HepG2 (cell line): ENCODE data around the gene B3GALNT1. TPM values are rescaled to one million over a fixed set of nuclear protein-coding genes. Genes with fewer than 3 reads are reported as not detected.

Experiments
- ATAC-seq: fragments of 200-7000 bp; cut with Tn5 transposase; 3 replicates; pipeline ENCODE4 v1.9.1; 2020; ENCODE audit warnings: mild to moderate bottlenecking, moderate library complexity
- BruUV-seq: library from RNA; stranded (reverse); fragments of 400-500 nt; replicated peaks from 2 replicates; lab custom pipeline; 2021; lab: Mats Ljungman, UMichigan
- CTCF ChIA-PET: fragments of 300-600 bp; formaldehyde crosslinking; extraction: SDS; loops from one replicate; lab custom pipeline; 2021; ENCODE audit warnings: low total read pairs, inconsistent platforms, low intra/inter-chr PET ratio; lab: Yijun Ruan, JAX
- POLR2A ChIA-PET: fragments of 350-600 bp; sonication (Branson Sonifier 250); formaldehyde crosslinking; loops from one replicate; lab custom pipeline; 2020; ENCODE audit warnings: antibody characterized with exemption, inconsistent platforms; lab: Yijun Ruan, JAX
- DNase-seq: peaks from one replicate; pipeline ENCODE4 v3.0.0-alpha.2; 2015; ENCODE audit warnings: low spot score
- FAIRE-seq: peaks from 3 replicates; lab custom pipeline; 2011; peaks lifted over from hg19 to GRCh38; lab: Jason Lieb, UNC
- H2AFZ ChIP-seq: one replicate; pipeline ENCODE4 v1.6.1; 2011; ENCODE audit warnings: low read length, inconsistent platforms
- H3K27ac ChIP-seq: fragments of 300-600 bp; 3 replicates; pipeline ENCODE4 v1.8.0; 2011; ENCODE audit warnings: mixed run types, mild to moderate bottlenecking, mixed read lengths, low read length, inconsistent platforms; ENCODE audit not compliant: insufficient read depth; ENCODE audit errors: extremely low read length
- H3K27me3 ChIP-seq, 2 experiments: fragments of 200-600 bp in 1 of 2; 2 replicates in 1 of 2; 3 replicates in 1 of 2; pipeline versions ENCODE4 v1.6.0 to v1.8.0; 2011; ENCODE audit warnings: low read length in 2 of 2, mild to moderate bottlenecking in 2 of 2, moderate library complexity in 2 of 2, inconsistent platforms in 1 of 2; ENCODE audit not compliant: insufficient read depth in 2 of 2, control insufficient read depth in 1 of 2
- H3K36me3 ChIP-seq, 2 experiments: fragments of 200-600 bp in 1 of 2; replicated peaks in 1 of 2; 2 replicates in 1 of 2; 3 replicates in 1 of 2; pipeline versions ENCODE4 v1.5.1 to v1.8.0; 2011; ENCODE audit warnings: low read length in 2 of 2, inconsistent platforms in 1 of 2; ENCODE audit not compliant: insufficient read depth in 2 of 2, control insufficient read depth in 1 of 2
- H3K4me1 ChIP-seq: 2 replicates; pipeline ENCODE4 v1.5.1; 2012; ENCODE audit warnings: low read length, inconsistent platforms; ENCODE audit not compliant: insufficient read depth
- H3K4me2 ChIP-seq: 2 replicates; pipeline ENCODE4 v1.6.0; 2011; ENCODE audit warnings: low read depth, low read length, inconsistent platforms
- H3K4me3 ChIP-seq, 3 experiments: fragments of 200-600 bp in 1 of 3; sonication (generic), shearing (Covaris generic) in 1 of 3; replicated peaks in 1 of 3; 2 replicates each; pipeline ENCODE4 v1.5.1; 2011 to 2016; ENCODE audit warnings: low read length in 3 of 3, inconsistent platforms in 2 of 3, low read depth in 2 of 3, mild to moderate bottlenecking in 2 of 3, control low read depth in 1 of 3, mixed read lengths in 1 of 3; ENCODE audit not compliant: insufficient read depth in 1 of 3
- H3K79me2 ChIP-seq: one replicate; pipeline ENCODE4 v1.6.1; 2011; ENCODE audit warnings: low read length, inconsistent platforms; ENCODE audit not compliant: insufficient read depth
- H3K9ac ChIP-seq: 2 replicates; pipeline ENCODE4 v1.6.0; 2011; ENCODE audit warnings: mild to moderate bottlenecking, low read depth, low read length, inconsistent platforms; ENCODE audit not compliant: insufficient read depth
- H3K9me3 ChIP-seq: 2 replicates; pipeline ENCODE4 v1.5.1; 2012; ENCODE audit warnings: mild to moderate bottlenecking, low read length
- H4K20me1 ChIP-seq: 2 replicates; pipeline ENCODE4 v1.6.0; 2011; ENCODE audit warnings: inconsistent platforms, mild to moderate bottlenecking, low read length, moderate library complexity; ENCODE audit not compliant: insufficient read depth
- AKNA ChIP-seq: sonication (generic); formaldehyde crosslinking; IDR thresholded peaks from 2 replicates; pipeline ENCODE4 v1.4.0; 2020; ENCODE audit warnings: missing genetic modification reagents, borderline replicate concordance
- ATF6 ChIP-seq: sonication (generic); formaldehyde crosslinking; conservative IDR thresholded peaks from 2 replicates; pipeline ENCODE4 v1.4.0; 2020; ENCODE audit warnings: missing genetic modification reagents
- KAT2B ChIP-seq: fragments of 150-350 bp; IDR thresholded peaks from 2 replicates; pipeline ENCODE4 v1.6.1; 2014; ENCODE audit warnings: low read depth, low read length, borderline replicate concordance
- MATR3 ChIP-seq: sonication (generic); formaldehyde crosslinking; IDR thresholded peaks from 2 replicates; pipeline ENCODE4 v1.4.0; 2020; ENCODE audit warnings: missing genetic modification reagents
- MYC ChIP-seq: sonication (generic); formaldehyde crosslinking; IDR thresholded peaks from 2 replicates; pipeline ENCODE4 v1.9.0; 2021; ENCODE audit warnings: missing genetic modification reagents, borderline replicate concordance
- PRDM10 ChIP-seq: sonication (generic); formaldehyde crosslinking; IDR thresholded peaks from 2 replicates; pipeline ENCODE4 v1.4.0; 2020; ENCODE audit warnings: low read depth, missing genetic modification reagents
- ZNF18 ChIP-seq: sonication (generic); formaldehyde crosslinking; IDR thresholded peaks from 2 replicates; pipeline ENCODE4 v1.8.0; 2022; ENCODE audit warnings: mild to moderate bottlenecking, missing genetic modification reagents; ENCODE audit not compliant: insufficient replicate concordance
- ZNF180 ChIP-seq: sonication (generic); formaldehyde crosslinking; IDR thresholded peaks from 2 replicates; pipeline ENCODE4 v1.4.0; 2020; ENCODE audit warnings: low read depth, missing genetic modification reagents, borderline replicate concordance
- ZNF253 ChIP-seq: sonication (generic); formaldehyde crosslinking; IDR thresholded peaks from 2 replicates; pipeline ENCODE4 v1.8.0; 2022; ENCODE audit warnings: mild to moderate bottlenecking, missing genetic modification reagents, borderline replicate concordance
- ZNF343 ChIP-seq: sonication (generic); formaldehyde crosslinking; IDR thresholded peaks from 2 replicates; pipeline ENCODE4 v1.4.0; 2020; ENCODE audit warnings: mild to moderate bottlenecking, missing genetic modification reagents
- ZNF550 ChIP-seq: sonication (generic); formaldehyde crosslinking; IDR thresholded peaks from 2 replicates; pipeline ENCODE4 v1.4.0; 2020; ENCODE audit warnings: mild to moderate bottlenecking, missing genetic modification reagents, borderline replicate concordance
- ZNF788 ChIP-seq: sonication (generic); formaldehyde crosslinking; IDR thresholded peaks from 2 replicates; pipeline ENCODE4 v1.5.0; 2020; ENCODE audit warnings: mild to moderate bottlenecking, missing genetic modification reagents, borderline replicate concordance
- WGBS: methylation state at CpG from one replicate; pipeline ENCODE4 v1.1.6; 2017; ENCODE audit warnings: low lambda C conversion rate; 5-methylcytosine and 5-hydroxymethylcytosine counted together
- in situ Hi-C: cut with HindIII; loops from 2 replicates; pipeline ENCODE4 v1.10.0; 2017; ENCODE audit warnings: low pct_unique_long_range_greater_than_20kb; ENCODE audit not compliant: extremely low pct_ligation_motif_present
- intact Hi-C: fragments of 100-400 bp; cut with micrococcal nuclease; formaldehyde crosslinking; loops from one replicate; pipeline ENCODE4 v1.10.0; 2022; ENCODE audit not compliant: unreplicated experiment
- polyA plus RNA-seq, 8 experiments: library from polyadenylated mRNA; depleted of rRNA in 3 of 8; stranded (reverse) in 7 of 8; unstranded in 1 of 8; fragments of >200 nt; fragmentation: Illumina TruSeq in 4 of 8; extraction: Trizol in 4 of 8; gene quantifications; 2 replicates each; pipeline versions ENCODE4 v1.2.1 to v1.2.3, GENCODE V29; 2011 to 2016; ENCODE audit warnings: low read depth in 4 of 8, missing spikeins in 1 of 8, mixed read lengths in 1 of 8; ENCODE audit not compliant: insufficient read depth in 1 of 8
- total RNA-seq, 5 experiments: library from RNA; depleted of rRNA; stranded (reverse); fragments of >200 nt; fragmentation: Illumina TruSeq; extraction: Trizol; gene quantifications; 2 replicates each; pipeline ENCODE4 v1.2.3, GENCODE V29; 2016; ENCODE audit warnings: low read depth in 1 of 5

Gene B3GALNT1
- total and polyA plus RNA-seq, 2 of the 13 experiments (the other 11 are each of a cell fraction or from before 2014, with no cell fraction given): not detected

GRCh38 chr3:161107311-161107710, 2.2 kb upstream of the B3GALNT1 start:
- H3K4me1 ChIP-seq: no peaks in the 10 kb centered on the region
- no peak overlapping the region for H2AFZ ChIP-seq
- in situ Hi-C loops: no loop called here
- FAIRE-seq (no peak), DNase-seq (no peak), ATAC-seq (no peak)
- no peaks in the 10 kb centered on the region for H4K20me1 ChIP-seq
- no peaks in the 10 kb centered on the region for H3K9me3 ChIP-seq
- H3K36me3 ChIP-seq: no peaks in the 10 kb centered on the region
- no peak overlapping the region for H3K9ac ChIP-seq
- no peaks in the 10 kb centered on the region for H3K27me3 ChIP-seq
- POLR2A ChIA-PET: no interaction called here
- H3K4me2 ChIP-seq: no peak overlapping the region
- 64% methylated on average over 1 of the region's 1 CpG for WGBS
- intact Hi-C loops: no loop called here
- H3K79me2 ChIP-seq: no peaks in the 10 kb centered on the region
- CTCF ChIA-PET: no interaction called here
- no peak overlapping the region for H3K27ac ChIP-seq
- no TSS peak for BruUV-seq
- no peak overlapping the region for H3K4me3 ChIP-seq
- TF ChIP-seq ZNF343 (CRISPR knock-in tag): no peak
- no peak for TF ChIP-seq PRDM10 (CRISPR knock-in tag)
- TF ChIP-seq ZNF253 (CRISPR knock-in tag): no peak
- TF ChIP-seq AKNA (CRISPR knock-in tag): no peak
- TF ChIP-seq ZNF788 (CRISPR knock-in tag): no peak
- TF ChIP-seq ATF6 (CRISPR knock-in tag): no peak
- no peak for TF ChIP-seq ZNF180 (CRISPR knock-in tag)
- TF ChIP-seq ZNF550 (CRISPR knock-in tag): no peak
- no peak for TF ChIP-seq KAT2B
- no peak for TF ChIP-seq MYC (CRISPR knock-in tag)
- no peak for TF ChIP-seq ZNF18
- TF ChIP-seq MATR3 (CRISPR knock-in tag): no peak
